GM23338 (cell line): ENCODE measurements around the gene CIRBP. TPM values are rescaled to one million over a fixed set of nuclear protein-coding genes. Genes with fewer than 3 reads are reported as not detected.

Experiments
- ATAC-seq: fragments of 200-7000 bp; cut with Tn5 transposase; 3 replicates; pipeline ENCODE4 v1.9.1; 2020
- DNase-seq: peaks from one replicate; pipeline ENCODE4 v3.0.0-alpha.2; 2015; ENCODE audit warnings: low spot score
- H2AFZ ChIP-seq: fragments of 200-600 bp; sonication (generic); 2 replicates; pipeline ENCODE4 v1.8.0; 2016; ENCODE audit warnings: antibody characterized with exemption, mild to moderate bottlenecking, moderate library complexity
- H3F3A ChIP-seq: fragments of 200-600 bp; sonication (generic); replicated peaks from 2 replicates; pipeline ENCODE4 v1.8.0; 2017; ENCODE audit warnings: antibody characterized with exemption, mixed run types, low read depth
- H3K27ac ChIP-seq: fragments of 200-600 bp; sonication (generic); 2 replicates; pipeline ENCODE4 v1.6.1; 2016; ENCODE audit warnings: low read depth
- H3K27me3 ChIP-seq: fragments of 200-600 bp; sonication (generic); 2 replicates; pipeline ENCODE4 v1.8.0; 2016; ENCODE audit warnings: mild to moderate bottlenecking, mixed run types, moderate library complexity; ENCODE audit not compliant: insufficient read depth
- H3K36me3 ChIP-seq: fragments of 200-600 bp; sonication (generic); 2 replicates; pipeline ENCODE4 v1.8.0; 2016; ENCODE audit warnings: mild to moderate bottlenecking; ENCODE audit not compliant: insufficient read depth
- H3K4me1 ChIP-seq: fragments of 200-600 bp; sonication (generic); 2 replicates; pipeline ENCODE4 v1.8.0; 2016; ENCODE audit warnings: mild to moderate bottlenecking, moderate library complexity; ENCODE audit not compliant: insufficient read depth
- H3K4me2 ChIP-seq: fragments of 200-600 bp; sonication (generic); 2 replicates; pipeline ENCODE4 v1.7.1; 2017; ENCODE audit warnings: mixed run types
- H3K4me3 ChIP-seq: fragments of 200-600 bp; sonication (generic); 2 replicates; pipeline ENCODE4 v1.6.1; 2016; ENCODE audit warnings: mixed run types
- H3K79me2 ChIP-seq: fragments of 200-600 bp; sonication (generic); replicated peaks from 2 replicates; pipeline ENCODE4 v1.8.0; 2017; ENCODE audit warnings: mild to moderate bottlenecking; ENCODE audit not compliant: insufficient read depth
- H3K9me2 ChIP-seq: fragments of 200-600 bp; sonication (generic); 2 replicates; pipeline ENCODE4 v1.8.0; 2017; ENCODE audit not compliant: insufficient read depth
- H4K20me1 ChIP-seq: fragments of 200-600 bp; sonication (generic); replicated peaks from 2 replicates; pipeline ENCODE4 v1.8.0; 2017; ENCODE audit warnings: mild to moderate bottlenecking; ENCODE audit not compliant: insufficient read depth
- H3K27ac Mint-ChIP-seq: 2 replicates; pipeline ENCODE4 v1.8.0; 2020; ENCODE audit warnings: inconsistent platforms, mild to moderate bottlenecking, moderate library complexity, mixed read lengths
- H3K27me3 Mint-ChIP-seq: 3 replicates; pipeline ENCODE4 v1.8.0; 2022; ENCODE audit warnings: low read depth, mild to moderate bottlenecking, moderate library complexity, mixed read lengths, inconsistent platforms; ENCODE audit not compliant: insufficient read depth, poor library complexity
- H3K36me3 Mint-ChIP-seq: 3 replicates; pipeline ENCODE4 v1.8.0; 2021; ENCODE audit warnings: low read depth, mild to moderate bottlenecking, inconsistent platforms, moderate library complexity, mixed read lengths
- H3K4me1 Mint-ChIP-seq: 3 replicates; pipeline ENCODE4 v1.8.0; 2020; ENCODE audit warnings: mild to moderate bottlenecking, inconsistent platforms, mixed read lengths
- H3K4me3 Mint-ChIP-seq: 3 replicates; pipeline ENCODE4 v1.8.0; 2021; ENCODE audit warnings: moderate library complexity, mild to moderate bottlenecking, inconsistent platforms, mixed read lengths
- H3K9me3 Mint-ChIP-seq: 3 replicates; pipeline ENCODE4 v1.8.0; 2020; ENCODE audit warnings: moderate library complexity, mild to moderate bottlenecking, inconsistent platforms, mixed read lengths
- CREB1 ChIP-seq: fragments of 250-450 bp; sonication (Bioruptor Pico); IDR thresholded peaks from 2 replicates; pipeline ENCODE4 v1.5.0; 2020; ENCODE audit warnings: low read depth, mild to moderate bottlenecking, moderate library complexity
- EZH2phosphoT487 ChIP-seq: fragments of 200-600 bp; sonication (generic); IDR thresholded peaks from one replicate; pipeline ENCODE4 v1.8.1; 2018; ENCODE audit warnings: antibody characterized with exemption; ENCODE audit not compliant: unreplicated experiment
- NANOG ChIP-seq: IDR thresholded peaks from 2 replicates; pipeline ENCODE4 v1.6.1; 2016; ENCODE audit warnings: antibody characterized with exemption, borderline replicate concordance
- POLR2AphosphoS5 ChIP-seq: IDR thresholded peaks from 2 replicates; pipeline ENCODE4 v1.6.1; 2016; ENCODE audit warnings: antibody characterized with exemption, low read depth
- STAT1 ChIP-seq: IDR thresholded peaks from one replicate; pipeline ENCODE4 v1.6.1; 2016; ENCODE audit warnings: antibody characterized with exemption; ENCODE audit not compliant: unreplicated experiment
- ZNF114 ChIP-seq: fragments of 250-450 bp; sonication (Bioruptor Pico); IDR thresholded peaks from 2 replicates; pipeline ENCODE4 v1.5.0; 2020; ENCODE audit warnings: mild to moderate bottlenecking, moderate library complexity
- polyA plus RNA-seq: library from polyadenylated mRNA; unstranded; fragments of >200 nt; fragmentation: Nextera tagmentation; extraction: Ambion mirVana; gene quantifications from 2 replicates; pipeline ENCODE4 v1.2.1, GENCODE V29; 2016
- total RNA-seq: library from RNA; depleted of rRNA; stranded (reverse); fragments of >200 nt; shearing (Covaris generic); gene quantifications from 2 replicates; pipeline ENCODE4 v1.2.3, GENCODE V29; 2014
- TF ChIP-seq, protein P1 (sequence below): IDR thresholded peaks from 2 replicates; pipeline ENCODE4 v1.6.1; 2016; ENCODE audit warnings: antibody characterized with exemption
- TF ChIP-seq, protein P2 (sequence below), 2 experiments: fragments of 200-600 bp in 1 of 2; sonication (generic) in 1 of 2; conservative IDR thresholded peaks; 2 replicates each; pipeline versions ENCODE4 v1.5.1 to v1.6.1; 2016 to 2017; ENCODE audit warnings: antibody characterized with exemption in 2 of 2, low read depth in 2 of 2, mild to moderate bottlenecking in 2 of 2, moderate library complexity in 1 of 2
- TF ChIP-seq, protein P3 (sequence below): fragments of 250-450 bp; sonication (Bioruptor Pico); IDR thresholded peaks from 2 replicates; pipeline ENCODE4 v1.5.0; 2020; ENCODE audit warnings: mild to moderate bottlenecking, moderate library complexity
- TF ChIP-seq, protein P4 (sequence below): IDR thresholded peaks from one replicate; pipeline ENCODE4 v1.6.1; 2018; ENCODE audit warnings: antibody characterized with exemption; ENCODE audit not compliant: unreplicated experiment

Gene CIRBP
- total and polyA plus RNA-seq, 2 experiments from 2014 or later: 153 to 202 TPM

DNA sequence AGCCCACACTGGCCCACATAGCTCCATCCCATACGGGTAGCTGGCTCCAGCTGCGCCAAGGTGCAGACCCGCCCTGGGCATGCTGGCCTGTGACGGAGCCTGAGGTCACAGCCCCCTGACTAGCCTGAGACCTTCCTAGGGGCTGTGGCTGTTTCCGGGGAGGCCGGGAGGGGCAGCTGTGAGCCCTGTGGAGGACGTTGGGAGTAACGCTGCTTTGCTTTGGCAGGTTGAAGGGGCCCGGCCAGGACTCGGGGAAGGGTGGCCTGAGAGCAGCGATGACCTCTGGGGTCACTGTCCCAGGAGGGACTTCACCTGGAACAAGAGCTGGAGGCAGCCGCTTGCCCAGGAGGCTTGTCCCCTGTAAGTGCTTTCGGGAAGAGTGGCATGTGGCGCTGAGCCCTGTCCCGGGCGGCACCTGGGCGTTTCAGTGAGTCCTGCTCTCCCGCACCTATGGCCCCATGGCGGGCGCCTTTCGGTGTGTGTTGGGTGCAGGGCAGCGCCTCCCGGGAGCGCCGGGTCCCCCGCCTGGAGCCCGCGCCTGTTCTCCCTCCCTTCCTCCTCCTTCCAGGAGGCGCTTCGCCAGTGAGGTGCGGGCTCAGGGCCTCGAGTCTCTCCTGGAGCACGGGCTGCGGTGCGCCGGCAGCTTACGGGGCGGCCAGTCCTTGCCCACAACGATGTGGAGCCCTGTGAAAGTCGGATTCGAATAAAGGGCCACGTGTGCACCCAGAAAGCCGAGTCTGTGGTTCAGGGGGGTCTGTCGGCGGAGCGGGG is 5.1 kb downstream of the CIRBP start (continued):
- TF ChIP-seq, protein P1, sequence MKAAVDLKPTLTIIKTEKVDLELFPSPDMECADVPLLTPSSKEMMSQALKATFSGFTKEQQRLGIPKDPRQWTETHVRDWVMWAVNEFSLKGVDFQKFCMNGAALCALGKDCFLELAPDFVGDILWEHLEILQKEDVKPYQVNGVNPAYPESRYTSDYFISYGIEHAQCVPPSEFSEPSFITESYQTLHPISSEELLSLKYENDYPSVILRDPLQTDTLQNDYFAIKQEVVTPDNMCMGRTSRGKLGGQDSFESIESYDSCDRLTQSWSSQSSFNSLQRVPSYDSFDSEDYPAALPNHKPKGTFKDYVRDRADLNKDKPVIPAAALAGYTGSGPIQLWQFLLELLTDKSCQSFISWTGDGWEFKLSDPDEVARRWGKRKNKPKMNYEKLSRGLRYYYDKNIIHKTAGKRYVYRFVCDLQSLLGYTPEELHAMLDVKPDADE: no peak

DNA sequence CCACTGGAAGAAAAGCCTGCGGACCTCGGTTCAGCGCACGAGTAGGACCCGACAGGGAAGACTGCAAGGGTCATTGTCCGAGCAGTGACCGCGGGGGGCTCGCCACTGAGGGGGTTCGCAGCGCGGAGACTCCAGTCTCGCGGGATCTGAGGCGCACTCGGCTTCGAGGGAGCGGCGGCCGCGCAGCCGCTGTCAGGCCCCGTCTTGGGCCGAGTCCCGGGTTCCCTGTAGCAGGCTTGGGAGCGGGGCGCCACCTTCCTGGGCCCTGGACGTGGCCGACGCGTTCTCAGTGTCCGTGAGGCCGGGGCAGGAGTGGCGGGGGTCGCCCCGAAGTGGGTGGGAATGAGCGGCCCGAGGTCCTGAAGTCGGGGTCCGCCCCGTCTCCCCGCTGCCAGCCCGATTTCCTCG is 5.7 kb downstream of the CIRBP start:
- Mint-ChIP-seq H3K36me3 (peaks cover 58% of the 10 kb centered on the region), H3K4me1 (peaks cover 48% of the 10 kb centered on the region), H3K4me3 (peak overlapping the region; percentile 75), H3K27ac (peak overlapping the region; percentile 97), H3K27me3 (peaks cover 43% of the 10 kb centered on the region), H3K9me3 (no peaks in the 10 kb centered on the region; the same call in 2 of the 3 replicates)
- Histone ChIP-seq H3K79me2 (peaks cover 47% of the 10 kb centered on the region), H3K4me1 (peaks cover 31% of the 10 kb centered on the region), H2AFZ (no peak overlapping the region), H3K9me2 (no peaks in the 10 kb centered on the region), H3K4me3 (peak overlapping the region; percentile 88), H3K36me3 (peaks cover 31% of the 10 kb centered on the region), H3F3A (peaks cover 64% of the 10 kb centered on the region), H3K27ac (peak overlapping the region; percentile 91), H3K27me3 (no peaks in the 10 kb centered on the region), H4K20me1 (peaks cover 34% of the 10 kb centered on the region), H3K4me2 (peak overlapping the region; percentile 97)
- DNase-seq (peak; percentile 65), ATAC-seq (peak; percentile 13)
- TF ChIP-seq, protein P2, sequence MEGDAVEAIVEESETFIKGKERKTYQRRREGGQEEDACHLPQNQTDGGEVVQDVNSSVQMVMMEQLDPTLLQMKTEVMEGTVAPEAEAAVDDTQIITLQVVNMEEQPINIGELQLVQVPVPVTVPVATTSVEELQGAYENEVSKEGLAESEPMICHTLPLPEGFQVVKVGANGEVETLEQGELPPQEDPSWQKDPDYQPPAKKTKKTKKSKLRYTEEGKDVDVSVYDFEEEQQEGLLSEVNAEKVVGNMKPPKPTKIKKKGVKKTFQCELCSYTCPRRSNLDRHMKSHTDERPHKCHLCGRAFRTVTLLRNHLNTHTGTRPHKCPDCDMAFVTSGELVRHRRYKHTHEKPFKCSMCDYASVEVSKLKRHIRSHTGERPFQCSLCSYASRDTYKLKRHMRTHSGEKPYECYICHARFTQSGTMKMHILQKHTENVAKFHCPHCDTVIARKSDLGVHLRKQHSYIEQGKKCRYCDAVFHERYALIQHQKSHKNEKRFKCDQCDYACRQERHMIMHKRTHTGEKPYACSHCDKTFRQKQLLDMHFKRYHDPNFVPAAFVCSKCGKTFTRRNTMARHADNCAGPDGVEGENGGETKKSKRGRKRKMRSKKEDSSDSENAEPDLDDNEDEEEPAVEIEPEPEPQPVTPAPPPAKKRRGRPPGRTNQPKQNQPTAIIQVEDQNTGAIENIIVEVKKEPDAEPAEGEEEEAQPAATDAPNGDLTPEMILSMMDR (conservative IDR thresholded peaks at IDR 0.05; ENCODE audit: low read depth in 2 of 2): no peak
- TF ChIP-seq EZH2phosphoT487: no peak
- TF ChIP-seq ZNF114 (CRISPR knock-in tag): no peak
- no peak for TF ChIP-seq CREB1 (CRISPR knock-in tag)
- TF ChIP-seq STAT1: no peak
- no peak for TF ChIP-seq NANOG
- TF ChIP-seq, protein P3, sequence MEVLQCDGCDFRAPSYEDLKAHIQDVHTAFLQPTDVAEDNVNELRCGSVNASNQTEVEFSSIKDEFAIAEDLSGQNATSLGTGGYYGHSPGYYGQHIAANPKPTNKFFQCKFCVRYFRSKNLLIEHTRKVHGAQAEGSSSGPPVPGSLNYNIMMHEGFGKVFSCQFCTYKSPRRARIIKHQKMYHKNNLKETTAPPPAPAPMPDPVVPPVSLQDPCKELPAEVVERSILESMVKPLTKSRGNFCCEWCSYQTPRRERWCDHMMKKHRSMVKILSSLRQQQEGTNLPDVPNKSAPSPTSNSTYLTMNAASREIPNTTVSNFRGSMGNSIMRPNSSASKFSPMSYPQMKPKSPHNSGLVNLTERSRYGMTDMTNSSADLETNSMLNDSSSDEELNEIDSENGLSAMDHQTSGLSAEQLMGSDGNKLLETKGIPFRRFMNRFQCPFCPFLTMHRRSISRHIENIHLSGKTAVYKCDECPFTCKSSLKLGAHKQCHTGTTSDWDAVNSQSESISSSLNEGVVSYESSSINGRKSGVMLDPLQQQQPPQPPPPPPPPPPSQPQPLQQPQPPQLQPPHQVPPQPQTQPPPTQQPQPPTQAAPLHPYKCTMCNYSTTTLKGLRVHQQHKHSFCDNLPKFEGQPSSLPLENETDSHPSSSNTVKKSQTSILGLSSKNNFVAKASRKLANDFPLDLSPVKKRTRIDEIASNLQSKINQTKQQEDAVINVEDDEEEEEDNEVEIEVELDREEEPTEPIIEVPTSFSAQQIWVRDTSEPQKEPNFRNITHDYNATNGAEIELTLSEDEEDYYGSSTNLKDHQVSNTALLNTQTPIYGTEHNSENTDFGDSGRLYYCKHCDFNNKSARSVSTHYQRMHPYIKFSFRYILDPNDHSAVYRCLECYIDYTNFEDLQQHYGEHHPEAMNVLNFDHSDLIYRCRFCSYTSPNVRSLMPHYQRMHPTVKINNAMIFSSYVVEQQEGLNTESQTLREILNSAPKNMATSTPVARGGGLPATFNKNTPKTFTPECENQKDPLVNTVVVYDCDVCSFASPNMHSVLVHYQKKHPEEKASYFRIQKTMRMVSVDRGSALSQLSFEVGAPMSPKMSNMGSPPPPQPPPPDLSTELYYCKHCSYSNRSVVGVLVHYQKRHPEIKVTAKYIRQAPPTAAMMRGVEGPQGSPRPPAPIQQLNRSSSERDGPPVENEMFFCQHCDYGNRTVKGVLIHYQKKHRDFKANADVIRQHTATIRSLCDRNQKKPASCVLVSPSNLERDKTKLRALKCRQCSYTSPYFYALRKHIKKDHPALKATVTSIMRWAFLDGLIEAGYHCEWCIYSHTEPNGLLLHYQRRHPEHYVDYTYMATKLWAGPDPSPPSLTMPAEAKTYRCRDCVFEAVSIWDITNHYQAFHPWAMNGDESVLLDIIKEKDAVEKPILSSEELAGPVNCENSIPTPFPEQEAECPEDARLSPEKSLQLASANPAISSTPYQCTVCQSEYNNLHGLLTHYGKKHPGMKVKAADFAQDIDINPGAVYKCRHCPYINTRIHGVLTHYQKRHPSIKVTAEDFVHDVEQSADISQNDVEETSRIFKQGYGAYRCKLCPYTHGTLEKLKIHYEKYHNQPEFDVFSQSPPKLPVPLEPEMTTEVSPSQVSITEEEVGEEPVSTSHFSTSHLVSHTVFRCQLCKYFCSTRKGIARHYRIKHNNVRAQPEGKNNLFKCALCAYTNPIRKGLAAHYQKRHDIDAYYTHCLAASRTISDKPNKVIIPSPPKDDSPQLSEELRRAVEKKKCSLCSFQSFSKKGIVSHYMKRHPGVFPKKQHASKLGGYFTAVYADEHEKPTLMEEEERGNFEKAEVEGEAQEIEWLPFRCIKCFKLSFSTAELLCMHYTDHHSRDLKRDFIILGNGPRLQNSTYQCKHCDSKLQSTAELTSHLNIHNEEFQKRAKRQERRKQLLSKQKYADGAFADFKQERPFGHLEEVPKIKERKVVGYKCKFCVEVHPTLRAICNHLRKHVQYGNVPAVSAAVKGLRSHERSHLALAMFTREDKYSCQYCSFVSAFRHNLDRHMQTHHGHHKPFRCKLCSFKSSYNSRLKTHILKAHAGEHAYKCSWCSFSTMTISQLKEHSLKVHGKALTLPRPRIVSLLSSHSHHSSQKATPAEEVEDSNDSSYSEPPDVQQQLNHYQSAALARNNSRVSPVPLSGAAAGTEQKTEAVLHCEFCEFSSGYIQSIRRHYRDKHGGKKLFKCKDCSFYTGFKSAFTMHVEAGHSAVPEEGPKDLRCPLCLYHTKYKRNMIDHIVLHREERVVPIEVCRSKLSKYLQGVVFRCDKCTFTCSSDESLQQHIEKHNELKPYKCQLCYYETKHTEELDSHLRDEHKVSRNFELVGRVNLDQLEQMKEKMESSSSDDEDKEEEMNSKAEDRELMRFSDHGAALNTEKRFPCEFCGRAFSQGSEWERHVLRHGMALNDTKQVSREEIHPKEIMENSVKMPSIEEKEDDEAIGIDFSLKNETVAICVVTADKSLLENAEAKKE: no peak
- TF ChIP-seq, protein P4, sequence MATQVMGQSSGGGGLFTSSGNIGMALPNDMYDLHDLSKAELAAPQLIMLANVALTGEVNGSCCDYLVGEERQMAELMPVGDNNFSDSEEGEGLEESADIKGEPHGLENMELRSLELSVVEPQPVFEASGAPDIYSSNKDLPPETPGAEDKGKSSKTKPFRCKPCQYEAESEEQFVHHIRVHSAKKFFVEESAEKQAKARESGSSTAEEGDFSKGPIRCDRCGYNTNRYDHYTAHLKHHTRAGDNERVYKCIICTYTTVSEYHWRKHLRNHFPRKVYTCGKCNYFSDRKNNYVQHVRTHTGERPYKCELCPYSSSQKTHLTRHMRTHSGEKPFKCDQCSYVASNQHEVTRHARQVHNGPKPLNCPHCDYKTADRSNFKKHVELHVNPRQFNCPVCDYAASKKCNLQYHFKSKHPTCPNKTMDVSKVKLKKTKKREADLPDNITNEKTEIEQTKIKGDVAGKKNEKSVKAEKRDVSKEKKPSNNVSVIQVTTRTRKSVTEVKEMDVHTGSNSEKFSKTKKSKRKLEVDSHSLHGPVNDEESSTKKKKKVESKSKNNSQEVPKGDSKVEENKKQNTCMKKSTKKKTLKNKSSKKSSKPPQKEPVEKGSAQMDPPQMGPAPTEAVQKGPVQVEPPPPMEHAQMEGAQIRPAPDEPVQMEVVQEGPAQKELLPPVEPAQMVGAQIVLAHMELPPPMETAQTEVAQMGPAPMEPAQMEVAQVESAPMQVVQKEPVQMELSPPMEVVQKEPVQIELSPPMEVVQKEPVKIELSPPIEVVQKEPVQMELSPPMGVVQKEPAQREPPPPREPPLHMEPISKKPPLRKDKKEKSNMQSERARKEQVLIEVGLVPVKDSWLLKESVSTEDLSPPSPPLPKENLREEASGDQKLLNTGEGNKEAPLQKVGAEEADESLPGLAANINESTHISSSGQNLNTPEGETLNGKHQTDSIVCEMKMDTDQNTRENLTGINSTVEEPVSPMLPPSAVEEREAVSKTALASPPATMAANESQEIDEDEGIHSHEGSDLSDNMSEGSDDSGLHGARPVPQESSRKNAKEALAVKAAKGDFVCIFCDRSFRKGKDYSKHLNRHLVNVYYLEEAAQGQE: no peak
- TF ChIP-seq, protein P1: no peak
- TF ChIP-seq POLR2AphosphoS5: no peak
